Measurements from ENCODE around the gene PLA1A.

Gene PLA1A

DNA sequence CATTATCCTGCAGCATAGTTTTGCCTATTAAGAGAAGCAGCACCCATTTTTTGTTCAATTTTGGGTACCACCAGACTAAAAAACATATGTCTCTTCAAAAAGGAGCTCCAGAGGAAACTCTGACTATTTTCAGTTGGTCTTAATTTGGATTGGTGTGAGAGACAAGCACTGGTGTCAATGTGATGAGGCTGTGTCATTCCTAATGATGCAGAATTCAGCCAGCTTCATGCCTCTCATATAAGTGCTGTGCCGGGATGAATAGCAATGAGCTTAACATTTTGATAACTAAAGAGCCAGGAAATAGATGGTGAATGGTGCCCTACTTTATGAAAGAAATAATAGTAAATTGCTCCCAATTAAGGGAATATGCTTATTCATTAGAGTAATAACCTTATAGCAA, 46.8 kb downstream of the PLA1A start:
- no peak overlapping the region for H3K9ac ChIP-seq (ENCODE audit: low read depth, low read length)
- H3K36me3 ChIP-seq (ENCODE audit: insufficient read depth, low read depth, low read length) = no peaks in the 10 kb centered on the region
- H3K4me1 ChIP-seq (ENCODE audit: insufficient read depth, low read length) = peaks cover 10% of the 10 kb centered on the region
- no peak overlapping the region for H3K27ac ChIP-seq (ENCODE audit: low read length)
- no peaks in the 10 kb centered on the region for H3K9me3 ChIP-seq (ENCODE audit: insufficient read depth, low read depth, low read length)
- H3K27me3 ChIP-seq (ENCODE audit: insufficient read depth, low read length) = no peaks in the 10 kb centered on the region
- H3K4me3 ChIP-seq (ENCODE audit: low read length) = no peak overlapping the region

DNA sequence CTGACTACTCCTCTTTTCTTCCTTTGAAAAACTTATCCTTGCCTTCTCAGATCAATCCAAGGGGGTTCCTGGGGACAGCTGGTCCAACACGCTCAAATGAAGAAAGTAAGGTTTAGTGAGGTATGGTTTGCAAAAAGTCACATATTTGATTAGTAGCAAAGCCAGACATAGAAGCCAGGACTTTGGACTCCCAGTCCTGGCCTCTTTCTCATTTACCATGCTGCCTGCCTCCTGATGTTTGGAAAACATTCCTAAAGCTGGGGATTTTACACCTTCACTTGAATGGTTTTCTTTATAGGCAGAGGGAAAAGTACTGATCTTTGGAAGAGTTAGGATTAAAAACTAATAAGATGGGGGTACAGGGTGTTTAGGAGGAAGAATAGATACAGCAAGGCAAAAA, 48.1 kb downstream of the PLA1A start:
- Histone ChIP-seq H3K36me3 (ENCODE audit: insufficient read depth, low read depth, low read length) (no peaks in the 10 kb centered on the region), H3K27me3 (ENCODE audit: insufficient read depth, low read length) (no peaks in the 10 kb centered on the region), H3K27ac (ENCODE audit: low read length) (no peak overlapping the region), H3K4me3 (ENCODE audit: low read length) (no peak overlapping the region), H3K9me3 (ENCODE audit: insufficient read depth, low read depth, low read length) (no peaks in the 10 kb centered on the region), H3K9ac (ENCODE audit: low read depth, low read length) (no peak overlapping the region), H3K4me1 (ENCODE audit: insufficient read depth, low read length) (peaks cover 10% of the 10 kb centered on the region)

DNA sequence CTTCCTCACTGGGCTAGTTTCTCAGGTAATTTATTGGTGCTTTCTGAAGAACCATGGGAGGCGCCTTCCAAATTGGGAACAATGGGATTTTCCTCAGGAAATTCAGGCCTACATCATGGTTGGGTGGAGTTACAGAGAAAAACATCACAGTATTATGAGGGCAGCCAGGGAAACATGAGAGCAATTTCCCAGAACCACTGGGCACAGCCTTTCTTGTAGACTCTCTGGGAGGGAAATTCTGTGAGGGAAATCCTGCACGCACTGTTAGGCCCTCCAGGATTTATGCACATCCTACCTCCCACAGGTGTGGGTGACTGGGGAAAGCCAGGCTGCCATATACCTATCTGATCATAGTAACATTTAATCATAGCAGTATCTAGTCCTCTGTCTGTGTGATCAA, 49.5 kb downstream of the PLA1A start:
- Histone ChIP-seq H3K4me1 (ENCODE audit: insufficient read depth, low read length) (peaks cover 10% of the 10 kb centered on the region), H3K36me3 (ENCODE audit: insufficient read depth, low read depth, low read length) (no peaks in the 10 kb centered on the region), H3K27ac (ENCODE audit: low read length) (no peak overlapping the region), H3K4me3 (ENCODE audit: low read length) (0 out of 2 replicates have a peak overlapping the region, but pooled peaks have one; percentile 29), H3K9me3 (ENCODE audit: insufficient read depth, low read depth, low read length) (no peaks in the 10 kb centered on the region), H3K9ac (ENCODE audit: low read depth, low read length) (no peak overlapping the region), H3K27me3 (ENCODE audit: insufficient read depth, low read length) (no peaks in the 10 kb centered on the region)

DNA sequence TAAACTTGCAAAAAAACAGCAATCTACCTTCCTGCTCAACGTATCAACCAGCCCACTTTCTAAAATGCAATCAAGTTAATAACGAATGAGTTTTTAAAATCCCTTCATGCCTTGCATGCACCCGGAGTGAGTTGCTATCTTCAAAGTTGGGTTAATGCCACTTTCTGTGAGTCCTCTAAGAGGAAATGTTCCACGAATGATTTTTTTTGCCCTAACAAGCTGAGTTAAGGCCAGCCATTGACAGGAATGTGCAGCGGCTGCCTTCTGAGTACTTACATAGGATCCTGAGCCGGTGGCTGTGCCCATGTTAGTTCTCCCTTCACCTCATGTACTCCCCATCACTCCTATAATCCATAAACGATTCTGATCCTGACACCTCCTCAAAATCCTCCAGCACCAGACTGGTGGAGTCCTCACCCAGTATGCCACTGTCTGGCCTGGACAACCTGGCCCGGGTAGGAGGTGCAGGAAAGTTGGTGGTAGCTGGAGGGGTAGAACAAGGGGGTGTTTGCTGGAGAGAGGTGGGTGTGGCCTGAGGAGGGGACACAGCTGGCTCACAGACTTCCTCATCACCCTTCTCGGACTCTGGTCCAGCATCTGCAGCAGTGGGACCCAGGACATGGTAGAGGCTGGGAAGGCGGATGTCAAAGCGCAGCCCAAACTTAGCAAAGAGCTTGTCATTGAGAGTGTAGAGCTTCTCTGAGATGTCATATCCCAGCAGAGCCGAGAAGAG, 50.3 kb downstream of the PLA1A start:
- H3K4me1 ChIP-seq (ENCODE audit: insufficient read depth, low read length) = peaks cover 10% of the 10 kb centered on the region
- no peak overlapping the region for H3K4me3 ChIP-seq (ENCODE audit: low read length)
- H3K27ac ChIP-seq (ENCODE audit: low read length) = no peak overlapping the region
- H3K36me3 ChIP-seq (ENCODE audit: insufficient read depth, low read depth, low read length) = no peaks in the 10 kb centered on the region
- H3K27me3 ChIP-seq (ENCODE audit: insufficient read depth, low read length) = no peaks in the 10 kb centered on the region
- H3K9ac ChIP-seq (ENCODE audit: low read depth, low read length) = no peak overlapping the region
- H3K9me3 ChIP-seq (ENCODE audit: insufficient read depth, low read depth, low read length) = no peaks in the 10 kb centered on the region

DNA sequence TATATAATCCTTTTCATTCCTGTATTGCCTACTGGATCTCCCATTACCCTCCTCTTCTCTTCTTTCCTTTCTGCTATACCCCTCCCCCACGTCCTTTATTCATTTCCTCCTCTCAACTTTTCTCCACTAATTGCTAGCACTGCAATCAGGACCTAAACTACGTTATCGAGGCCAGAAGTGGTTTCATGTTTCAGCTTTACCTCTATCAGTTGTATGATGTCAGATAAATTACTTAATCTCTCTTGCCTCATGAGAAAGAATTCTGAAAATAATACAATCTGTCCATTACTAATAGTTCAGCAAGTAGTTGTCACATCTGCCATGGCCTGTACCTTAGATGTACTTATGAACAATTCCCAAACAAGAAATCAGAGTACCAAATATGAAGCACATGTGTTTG, 52.1 kb downstream of the PLA1A start:
- Histone ChIP-seq H3K36me3 (ENCODE audit: insufficient read depth, low read depth, low read length) (no peaks in the 10 kb centered on the region), H3K27ac (ENCODE audit: low read length) (no peak overlapping the region), H3K4me3 (ENCODE audit: low read length) (no peak overlapping the region), H3K9ac (ENCODE audit: low read depth, low read length) (no peak overlapping the region), H3K9me3 (ENCODE audit: insufficient read depth, low read depth, low read length) (no peaks in the 10 kb centered on the region), H3K4me1 (ENCODE audit: insufficient read depth, low read length) (peaks cover 10% of the 10 kb centered on the region), H3K27me3 (ENCODE audit: insufficient read depth, low read length) (no peaks in the 10 kb centered on the region)

DNA sequence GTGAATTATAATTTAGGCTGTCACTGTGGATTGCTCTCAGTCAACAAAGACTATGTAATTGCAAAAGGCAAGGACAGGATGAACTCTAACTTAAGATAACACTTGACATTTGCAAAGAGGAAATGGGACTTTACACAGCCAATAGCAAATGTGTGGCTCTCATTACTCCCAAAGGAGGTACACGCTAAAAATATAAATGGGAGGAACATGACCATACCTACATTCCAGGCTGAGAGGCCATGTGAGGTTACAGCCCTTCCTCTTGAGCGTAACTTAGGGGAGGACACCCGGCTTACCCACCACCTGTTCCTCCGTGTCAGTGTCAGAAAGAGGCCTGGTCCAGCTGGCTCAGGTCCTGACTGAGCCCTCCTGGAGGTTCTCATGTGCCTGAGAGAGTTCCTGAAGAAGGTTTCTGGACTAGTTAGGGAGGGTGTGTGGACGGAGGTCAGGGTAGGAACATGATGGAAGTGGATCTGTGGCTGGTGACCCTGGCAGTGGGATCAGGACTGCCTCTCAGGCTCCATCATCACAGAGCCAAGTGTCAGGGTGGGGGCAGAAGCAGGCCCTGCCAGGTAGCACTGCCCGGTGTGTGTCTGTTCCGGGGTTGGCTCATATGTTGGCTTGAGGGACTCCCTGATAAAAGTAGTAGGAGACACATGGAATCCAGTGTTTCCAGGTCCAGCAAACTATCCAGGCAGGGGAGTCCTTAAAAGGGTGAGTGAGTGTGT, 54.8 kb downstream of the PLA1A start:
- H3K9me3 ChIP-seq (ENCODE audit: insufficient read depth, low read depth, low read length) = no peaks in the 10 kb centered on the region
- peaks cover 4% of the 10 kb centered on the region for H3K4me1 ChIP-seq (ENCODE audit: insufficient read depth, low read length)
- H3K27me3 ChIP-seq (ENCODE audit: insufficient read depth, low read length) = no peaks in the 10 kb centered on the region
- H3K4me3 ChIP-seq (ENCODE audit: low read length) = no peak overlapping the region
- H3K27ac ChIP-seq (ENCODE audit: low read length) = no peak overlapping the region
- H3K9ac ChIP-seq (ENCODE audit: low read depth, low read length) = no peak overlapping the region
- no peaks in the 10 kb centered on the region for H3K36me3 ChIP-seq (ENCODE audit: insufficient read depth, low read depth, low read length)

DNA sequence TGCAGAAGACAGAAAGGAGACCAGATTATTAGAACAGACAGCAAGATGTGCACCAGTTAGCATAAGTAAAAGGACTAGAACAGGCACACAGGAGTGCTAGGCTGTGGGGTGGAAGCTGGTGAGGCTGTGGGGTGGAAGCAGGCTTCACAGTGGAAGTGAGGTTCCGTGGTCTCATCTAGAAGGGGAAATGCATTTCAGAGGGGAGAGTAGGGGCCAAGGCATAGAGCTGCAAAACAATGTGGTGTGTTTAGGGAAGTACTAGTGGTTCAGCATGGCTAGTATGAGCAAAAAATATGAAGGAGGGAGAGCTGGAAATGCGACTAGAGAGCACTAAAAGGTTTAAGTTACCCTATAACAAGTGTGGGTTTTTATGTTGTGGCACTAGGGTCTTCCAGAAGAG, 56.2 kb downstream of the PLA1A start:
- Histone ChIP-seq H3K27me3 (ENCODE audit: insufficient read depth, low read length) (no peaks in the 10 kb centered on the region), H3K9ac (ENCODE audit: low read depth, low read length) (no peak overlapping the region), H3K4me3 (ENCODE audit: low read length) (no peak overlapping the region), H3K4me1 (ENCODE audit: insufficient read depth, low read length) (no peaks in the 10 kb centered on the region), H3K9me3 (ENCODE audit: insufficient read depth, low read depth, low read length) (no peaks in the 10 kb centered on the region), H3K36me3 (ENCODE audit: insufficient read depth, low read depth, low read length) (no peaks in the 10 kb centered on the region), H3K27ac (ENCODE audit: low read length) (no peak overlapping the region)

DNA sequence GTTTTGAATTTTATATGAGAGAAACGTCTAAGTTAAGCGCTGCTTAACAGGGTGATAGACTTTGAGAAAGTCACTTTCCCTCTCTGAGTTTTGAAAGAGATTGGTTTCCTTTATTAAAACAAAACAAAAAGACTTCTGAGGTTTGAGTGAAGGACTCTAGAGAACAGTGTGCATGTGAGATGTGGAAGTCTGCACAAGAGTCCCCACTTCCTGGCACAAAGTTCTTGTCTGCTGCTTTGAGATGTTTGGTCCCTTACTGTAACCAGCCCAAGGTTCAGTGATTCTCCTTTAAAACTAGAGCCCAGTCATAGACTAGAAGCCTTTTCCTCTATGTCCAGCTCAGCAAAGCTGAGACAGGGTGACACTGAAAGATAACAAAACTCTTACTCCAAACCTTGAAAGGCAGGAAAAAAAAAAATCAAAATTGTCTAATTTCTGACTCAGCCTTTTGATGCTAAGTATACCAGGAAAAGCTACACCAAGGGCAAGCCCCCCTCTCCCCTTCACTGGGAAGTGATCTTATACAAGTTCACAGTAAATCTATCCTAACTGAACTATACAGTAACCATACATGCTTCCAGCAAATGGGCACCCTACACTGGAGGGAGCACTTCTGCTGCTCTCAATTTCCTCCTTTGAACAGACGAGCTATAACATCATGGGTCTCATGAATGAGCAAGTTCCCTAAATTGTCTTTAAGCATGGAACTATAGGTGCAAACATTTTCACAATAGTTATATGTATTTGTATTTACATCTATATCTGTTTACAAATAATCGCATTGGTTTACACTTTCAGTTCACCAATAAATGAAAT, 60.4 kb downstream of the PLA1A start:
- Histone ChIP-seq H3K4me1 (ENCODE audit: insufficient read depth, low read length) (no peaks in the 10 kb centered on the region), H3K9me3 (ENCODE audit: insufficient read depth, low read depth, low read length) (no peaks in the 10 kb centered on the region), H3K36me3 (ENCODE audit: insufficient read depth, low read depth, low read length) (no peaks in the 10 kb centered on the region), H3K9ac (ENCODE audit: low read depth, low read length) (no peak overlapping the region), H3K4me3 (ENCODE audit: low read length) (no peak overlapping the region), H3K27ac (ENCODE audit: low read length) (no peak overlapping the region), H3K27me3 (ENCODE audit: insufficient read depth, low read length) (no peaks in the 10 kb centered on the region)

DNA sequence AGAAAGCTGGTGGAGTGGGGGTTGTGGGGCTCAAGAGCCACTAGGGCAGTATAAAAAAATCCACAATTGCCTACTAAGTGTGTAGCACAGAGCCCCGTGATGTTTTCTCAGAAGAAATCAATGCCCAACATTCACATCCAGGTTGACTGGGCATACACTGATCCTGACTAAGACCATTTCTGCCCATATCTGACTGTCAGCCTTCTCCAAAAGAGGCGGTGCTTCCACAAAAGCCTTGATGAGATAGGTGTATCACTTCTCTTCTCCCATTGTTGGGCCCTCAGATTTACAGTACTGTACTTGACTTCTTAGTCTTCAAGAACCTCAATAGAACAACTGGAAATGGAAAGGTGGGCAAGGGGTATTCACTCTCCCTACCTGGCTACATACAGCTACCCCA, 61.3 kb downstream of the PLA1A start:
- H3K36me3 ChIP-seq (ENCODE audit: insufficient read depth, low read depth, low read length) = no peaks in the 10 kb centered on the region
- no peak overlapping the region for H3K9ac ChIP-seq (ENCODE audit: low read depth, low read length)
- H3K4me1 ChIP-seq (ENCODE audit: insufficient read depth, low read length) = no peaks in the 10 kb centered on the region
- no peak overlapping the region for H3K4me3 ChIP-seq (ENCODE audit: low read length)
- no peaks in the 10 kb centered on the region for H3K27me3 ChIP-seq (ENCODE audit: insufficient read depth, low read length)
- H3K27ac ChIP-seq (ENCODE audit: low read length) = no peak overlapping the region
- no peaks in the 10 kb centered on the region for H3K9me3 ChIP-seq (ENCODE audit: insufficient read depth, low read depth, low read length)

DNA sequence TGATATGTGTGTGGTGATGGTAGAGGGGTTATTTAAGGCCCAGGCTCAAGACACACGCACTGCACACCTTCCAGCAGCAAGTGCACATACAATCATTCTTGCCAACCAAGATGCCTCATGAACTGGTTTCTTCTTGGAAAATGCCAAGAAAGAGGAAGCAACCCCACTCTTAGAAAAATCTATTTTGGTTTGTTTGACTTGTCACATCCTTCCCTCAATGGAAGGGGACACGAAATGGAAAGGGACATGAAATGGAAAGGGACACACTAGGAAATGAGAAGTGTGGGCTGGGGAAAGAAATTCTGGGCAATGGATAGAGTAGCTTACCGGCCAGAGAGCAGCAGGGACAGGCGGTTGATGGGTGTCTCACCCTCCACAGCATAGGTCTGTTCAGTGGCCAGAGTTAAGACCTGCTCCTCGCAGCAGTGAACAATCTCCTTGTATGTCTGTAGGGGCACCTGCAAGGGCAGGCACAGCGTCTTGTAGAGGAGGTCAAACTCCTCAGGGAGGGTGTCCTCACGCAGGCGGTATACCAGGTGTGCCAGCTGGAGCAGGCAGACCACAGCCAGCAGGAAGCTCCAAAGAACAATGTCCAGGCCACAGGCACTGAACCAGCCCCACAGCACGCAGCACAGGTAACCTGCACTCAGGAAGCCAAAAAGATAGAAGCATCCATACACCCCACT, 62.1 kb downstream of the PLA1A start:
- H3K27ac ChIP-seq (ENCODE audit: low read length) = no peak overlapping the region
- no peaks in the 10 kb centered on the region for H3K27me3 ChIP-seq (ENCODE audit: insufficient read depth, low read length)
- no peak overlapping the region for H3K4me3 ChIP-seq (ENCODE audit: low read length)
- H3K4me1 ChIP-seq (ENCODE audit: insufficient read depth, low read length) = no peaks in the 10 kb centered on the region
- H3K9ac ChIP-seq (ENCODE audit: low read depth, low read length) = no peak overlapping the region
- H3K36me3 ChIP-seq (ENCODE audit: insufficient read depth, low read depth, low read length) = no peaks in the 10 kb centered on the region
- no peaks in the 10 kb centered on the region for H3K9me3 ChIP-seq (ENCODE audit: insufficient read depth, low read depth, low read length)

Data from iPS-20b (cell line).